ENCODE data around the gene SLC2A4.

The SLC2A4 gene

GRCh38 chr17:7280519-7281073 is 922 bp upstream of the SLC2A4 start:
- DNase-seq, result peak; percentile 78

GRCh38 chr17:7281953-7282751 is 634 bp downstream of the SLC2A4 start:
- no peak for DNase-seq

- DNase-seq, result peak; percentile 36
Measured at GRCh38 chr17:7282752-7283321, 1.3 kb downstream of the SLC2A4 start.

- peak; percentile 25 for DNase-seq
Measured at GRCh38 chr17:7283471-7284216, 2.1 kb downstream of the SLC2A4 start.

- DNase-seq, result no peak
Measured at GRCh38 chr17:7284911-7285310, 3.4 kb downstream of the SLC2A4 start.

GRCh38 chr17:7285679-7286078 is 4.2 kb downstream of the SLC2A4 start:
- no peak for DNase-seq

GRCh38 chr17:7289256-7290032 is 7.9 kb downstream of the SLC2A4 start:
- DNase-seq, result no peak

- DNase-seq, result no peak
Measured at GRCh38 chr17:7290166-7290565, 8.6 kb downstream of the SLC2A4 start.

GRCh38 chr17:7290685-7291084 is 9.2 kb downstream of the SLC2A4 start:
- no peak for DNase-seq

GRCh38 chr17:7292194-7292593 is 10.7 kb downstream of the SLC2A4 start:
- no peak for DNase-seq

GRCh38 chr17:7292729-7293128 is 11.2 kb downstream of the SLC2A4 start:
- DNase-seq, result no peak

- no peak for DNase-seq
Measured at GRCh38 chr17:7293159-7293558, 11.6 kb downstream of the SLC2A4 start.

GRCh38 chr17:7293816-7294613 is 12.5 kb downstream of the SLC2A4 start:
- no peak for DNase-seq

GRCh38 chr17:7294614-7295153 is 13.2 kb downstream of the SLC2A4 start, which contains the start of gene YBX2:
Gene YBX2 (minus strand): TSS chr17:7294639. CDS start chr17:7294500, 139 bp downstream.
- DNase-seq, result peak; percentile 15

- no peak for DNase-seq
Measured at GRCh38 chr17:7295230-7296180, 14.0 kb downstream of the SLC2A4 start.

GRCh38 chr17:7296189-7296861 is 14.8 kb downstream of the SLC2A4 start:
- peak; percentile 83 for DNase-seq

GRCh38 chr17:7304179-7304578 is 22.7 kb downstream of the SLC2A4 start:
- DNase-seq, result no peak

- DNase-seq, result peak; percentile 100
Measured at GRCh38 chr17:7306911-7307685, 25.6 kb downstream of the SLC2A4 start, which contains the start of gene EIF5A. Gene EIF5A (plus strand): TSS chr17:7307628. CDS start chr17:7309636, 2,008 bp downstream.
